ENCODE data around the gene PRKAR1B. TPM values are rescaled to one million over a fixed set of nuclear protein-coding genes. Genes with fewer than 3 reads are reported as not detected.

Gene PRKAR1B
- total RNA-seq, 1 donor from 2014 or later: 21.7 TPM

DNA sequence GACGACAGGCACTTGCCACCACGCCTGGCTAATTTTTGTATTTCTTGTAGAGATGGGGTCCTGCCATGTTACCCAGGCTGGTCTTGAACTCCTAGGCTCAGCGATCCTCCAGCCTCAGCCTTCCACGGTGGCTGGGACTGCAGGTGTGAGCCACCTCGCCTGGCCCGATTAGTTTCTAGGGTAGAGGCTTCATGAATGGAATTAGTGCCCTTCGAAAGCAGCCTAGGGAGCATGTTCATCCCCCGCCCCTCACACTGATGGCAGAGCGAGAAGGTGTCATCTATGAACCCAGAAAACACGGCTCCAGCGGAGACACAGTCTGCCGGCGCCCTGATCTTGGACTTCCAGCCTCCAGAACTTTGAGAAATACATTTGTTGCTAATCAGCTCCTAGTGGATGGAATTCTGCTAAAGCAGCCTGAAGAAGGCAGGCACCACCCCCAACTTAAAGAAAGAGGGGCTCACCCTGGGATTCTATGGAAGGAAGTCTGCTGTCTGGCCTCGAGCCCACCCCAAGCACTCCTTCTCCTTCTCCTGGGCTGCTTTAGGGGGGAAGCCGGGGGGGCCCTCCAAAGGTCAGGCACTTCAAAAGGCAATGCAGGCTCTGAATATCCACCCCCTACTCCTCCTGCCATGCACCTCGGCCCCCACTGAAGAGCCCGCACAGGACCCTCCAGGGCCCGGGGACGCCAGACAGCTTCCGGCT lies 217.5 kb downstream of the PRKAR1B start:
- Mint-ChIP-seq H3K9me3 (ENCODE audit: unreplicated experiment) (no peaks in the 10 kb centered on the region), H3K27me3 (ENCODE audit: unreplicated experiment) (peaks cover 16% of the 10 kb centered on the region), H3K36me3 (ENCODE audit: low read depth, unreplicated experiment) (peaks cover 4% of the 10 kb centered on the region), H3K27ac (ENCODE audit: unreplicated experiment) (no peak overlapping the region), H3K4me3 (ENCODE audit: unreplicated experiment) (no peak overlapping the region), H3K4me1 (ENCODE audit: unreplicated experiment) (no peaks in the 10 kb centered on the region)
- DNase-seq (ENCODE audit: low spot score): no peak
- TF ChIP-seq, protein P1, sequence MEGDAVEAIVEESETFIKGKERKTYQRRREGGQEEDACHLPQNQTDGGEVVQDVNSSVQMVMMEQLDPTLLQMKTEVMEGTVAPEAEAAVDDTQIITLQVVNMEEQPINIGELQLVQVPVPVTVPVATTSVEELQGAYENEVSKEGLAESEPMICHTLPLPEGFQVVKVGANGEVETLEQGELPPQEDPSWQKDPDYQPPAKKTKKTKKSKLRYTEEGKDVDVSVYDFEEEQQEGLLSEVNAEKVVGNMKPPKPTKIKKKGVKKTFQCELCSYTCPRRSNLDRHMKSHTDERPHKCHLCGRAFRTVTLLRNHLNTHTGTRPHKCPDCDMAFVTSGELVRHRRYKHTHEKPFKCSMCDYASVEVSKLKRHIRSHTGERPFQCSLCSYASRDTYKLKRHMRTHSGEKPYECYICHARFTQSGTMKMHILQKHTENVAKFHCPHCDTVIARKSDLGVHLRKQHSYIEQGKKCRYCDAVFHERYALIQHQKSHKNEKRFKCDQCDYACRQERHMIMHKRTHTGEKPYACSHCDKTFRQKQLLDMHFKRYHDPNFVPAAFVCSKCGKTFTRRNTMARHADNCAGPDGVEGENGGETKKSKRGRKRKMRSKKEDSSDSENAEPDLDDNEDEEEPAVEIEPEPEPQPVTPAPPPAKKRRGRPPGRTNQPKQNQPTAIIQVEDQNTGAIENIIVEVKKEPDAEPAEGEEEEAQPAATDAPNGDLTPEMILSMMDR (IDR thresholded peaks at IDR 0.05; ENCODE audit: unreplicated experiment): no peak

DNA sequence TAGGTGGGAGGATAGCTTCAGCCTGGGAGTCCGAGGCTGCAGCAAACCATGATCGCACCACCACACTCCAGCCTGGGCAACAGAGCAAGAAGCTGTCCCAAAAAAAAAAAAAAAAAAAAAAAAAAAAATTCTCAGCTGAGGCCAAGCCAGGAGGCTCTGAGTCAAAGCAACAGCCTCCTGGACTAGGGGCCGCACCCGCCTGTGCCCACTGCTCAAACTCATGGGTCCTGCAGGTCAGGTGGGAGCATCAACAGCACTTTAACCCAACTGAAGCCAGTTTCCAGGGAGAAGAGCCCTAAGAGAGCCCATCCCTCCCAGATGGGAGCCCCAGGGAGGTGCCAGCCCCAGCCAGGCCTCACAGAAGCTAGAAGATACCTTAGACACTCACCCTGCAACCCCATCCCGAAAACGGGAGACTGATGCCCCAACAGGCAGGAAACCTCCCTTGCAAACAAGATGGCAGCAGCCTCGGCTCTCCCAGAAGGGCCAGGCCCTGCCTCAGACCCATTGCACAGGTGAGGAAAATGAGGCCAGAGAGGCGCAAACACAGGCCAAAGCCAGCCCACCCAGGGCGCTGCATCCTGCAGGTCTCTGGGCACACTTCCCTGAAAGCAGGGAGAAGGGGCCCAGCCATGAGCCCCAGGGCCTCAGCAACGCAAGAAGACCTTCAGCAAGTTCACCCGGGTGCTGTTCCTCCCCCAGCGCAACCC lies 218.5 kb downstream of the PRKAR1B start:
- H3K27me3 Mint-ChIP-seq (ENCODE audit: unreplicated experiment): peaks cover 11% of the 10 kb centered on the region
- TF ChIP-seq, protein P1 (IDR thresholded peaks at IDR 0.05; ENCODE audit: unreplicated experiment): no peak

DNA sequence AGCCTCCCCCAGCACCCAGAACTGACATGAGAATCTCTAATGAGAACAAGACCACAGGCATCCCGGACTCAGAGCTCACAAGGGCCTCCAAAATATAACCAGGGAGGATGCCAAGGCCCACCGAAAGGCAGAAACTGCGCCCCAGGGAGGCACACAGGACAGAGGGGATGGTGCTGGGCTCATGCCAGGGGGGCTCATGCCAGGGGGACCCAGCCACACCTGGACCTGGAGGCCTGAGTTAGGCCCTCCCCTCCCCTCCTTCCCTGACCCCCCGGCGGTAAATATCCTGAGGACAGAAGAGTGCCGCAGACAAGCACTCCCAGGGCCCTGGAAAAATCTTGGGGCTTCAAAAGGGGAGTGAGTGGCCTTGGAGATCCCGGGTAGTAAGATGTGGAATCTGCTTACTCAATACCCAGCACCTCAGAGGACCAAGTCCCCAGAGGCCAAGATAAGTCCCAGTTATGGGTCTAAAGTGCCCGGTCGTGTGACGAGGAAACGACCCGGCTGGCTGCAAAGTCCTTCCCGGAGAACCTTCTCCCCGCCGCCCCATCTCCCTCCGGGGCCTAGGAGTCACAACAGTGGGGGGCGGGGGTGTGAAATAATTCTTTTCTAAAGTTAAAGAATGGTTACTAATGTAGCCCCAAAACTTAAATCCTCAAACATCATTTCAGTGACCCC lies 219.3 kb downstream of the PRKAR1B start:
- H3K27ac Mint-ChIP-seq (ENCODE audit: unreplicated experiment): no peak overlapping the region
- no peaks in the 10 kb centered on the region for H3K4me1 Mint-ChIP-seq (ENCODE audit: unreplicated experiment)
- H3K27me3 Mint-ChIP-seq (ENCODE audit: unreplicated experiment): peaks cover 10% of the 10 kb centered on the region
- no peak overlapping the region for H3K4me3 Mint-ChIP-seq (ENCODE audit: unreplicated experiment)
- DNase-seq (ENCODE audit: low spot score): no peak
- no peaks in the 10 kb centered on the region for H3K36me3 Mint-ChIP-seq (ENCODE audit: low read depth, unreplicated experiment)
- TF ChIP-seq, protein P1 (IDR thresholded peaks at IDR 0.05; ENCODE audit: unreplicated experiment): no peak
- H3K9me3 Mint-ChIP-seq (ENCODE audit: unreplicated experiment): no peaks in the 10 kb centered on the region

More for the DNA sequence above, 218.5 kb downstream of the PRKAR1B start:
- H3K9me3 Mint-ChIP-seq (ENCODE audit: unreplicated experiment): no peaks in the 10 kb centered on the region
- DNase-seq (ENCODE audit: low spot score): no peak
- no peak overlapping the region for H3K4me3 Mint-ChIP-seq (ENCODE audit: unreplicated experiment)
- H3K27ac Mint-ChIP-seq (ENCODE audit: unreplicated experiment): no peak overlapping the region
- peaks cover 1% of the 10 kb centered on the region for H3K36me3 Mint-ChIP-seq (ENCODE audit: low read depth, unreplicated experiment)
- no peaks in the 10 kb centered on the region for H3K4me1 Mint-ChIP-seq (ENCODE audit: unreplicated experiment)

DNA sequence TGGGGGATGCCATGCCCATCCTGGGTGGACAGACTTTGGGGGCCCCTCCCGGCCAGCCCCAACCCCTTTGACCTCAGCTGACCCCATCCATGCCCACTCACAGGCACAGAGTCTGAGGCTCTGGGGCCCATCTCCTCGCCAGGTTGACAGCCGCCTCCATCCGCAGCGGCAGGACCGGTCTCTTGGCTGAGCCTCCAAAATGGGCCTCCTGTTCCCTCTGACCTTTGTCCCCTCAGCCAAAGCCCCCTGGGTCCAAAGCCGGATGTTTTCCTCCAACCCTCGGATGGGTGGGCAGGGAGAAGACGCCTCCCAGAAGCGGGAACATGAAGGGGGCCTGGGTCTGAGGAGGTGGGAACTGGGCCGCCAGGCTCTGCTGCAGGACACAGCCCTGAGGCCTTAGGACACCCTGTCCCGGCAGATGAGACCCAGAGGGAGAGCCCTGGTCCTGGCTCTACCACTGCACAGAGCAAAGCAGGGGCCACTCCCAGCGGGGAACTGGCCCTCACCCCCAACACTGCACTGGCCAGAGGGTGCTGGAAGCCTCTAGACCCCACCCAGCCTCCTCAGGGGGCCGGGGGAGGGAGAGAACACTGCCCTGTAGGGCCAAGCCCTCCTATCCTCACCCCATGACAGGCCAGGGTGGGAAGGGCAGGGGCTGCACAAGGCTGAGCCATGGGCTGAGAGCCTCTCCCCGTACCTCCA lies 220.0 kb downstream of the PRKAR1B start:
- H3K9me3 Mint-ChIP-seq (ENCODE audit: unreplicated experiment): no peaks in the 10 kb centered on the region
- TF ChIP-seq, protein P1 (IDR thresholded peaks at IDR 0.05; ENCODE audit: unreplicated experiment): no peak
- no peak overlapping the region for H3K4me3 Mint-ChIP-seq (ENCODE audit: unreplicated experiment)
- H3K4me1 Mint-ChIP-seq (ENCODE audit: unreplicated experiment): no peaks in the 10 kb centered on the region
- no peaks in the 10 kb centered on the region for H3K36me3 Mint-ChIP-seq (ENCODE audit: low read depth, unreplicated experiment)
- peaks cover 10% of the 10 kb centered on the region for H3K27me3 Mint-ChIP-seq (ENCODE audit: unreplicated experiment)
- H3K27ac Mint-ChIP-seq (ENCODE audit: unreplicated experiment): no peak overlapping the region
- DNase-seq (ENCODE audit: low spot score): no peak

Measured in endothelial cell (in vitro differentiated cells).